ENCODE results near the gene PAX5.

The PAX5 gene

DNA sequence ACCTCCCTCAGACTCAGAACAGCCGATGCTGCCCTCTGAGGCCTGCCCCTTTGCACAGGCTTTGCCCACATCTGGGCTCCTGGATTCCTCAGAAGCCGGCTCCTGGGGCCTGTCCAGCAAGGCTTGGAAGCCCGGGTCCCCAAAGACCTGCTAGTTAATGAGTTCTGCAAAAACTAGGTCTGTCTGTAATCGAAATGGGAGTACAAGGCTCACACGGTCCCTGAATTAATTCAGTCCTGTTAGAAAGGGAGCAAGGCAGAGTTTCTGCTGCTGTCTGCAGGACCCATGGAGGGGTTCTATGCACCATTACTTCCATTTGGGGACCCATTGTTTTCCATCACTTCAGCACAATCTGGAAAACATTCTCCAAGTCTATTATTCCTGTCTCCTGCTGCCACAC, 239.6 kb downstream of the PAX5 start:
- no peak for DNase-seq

DNA sequence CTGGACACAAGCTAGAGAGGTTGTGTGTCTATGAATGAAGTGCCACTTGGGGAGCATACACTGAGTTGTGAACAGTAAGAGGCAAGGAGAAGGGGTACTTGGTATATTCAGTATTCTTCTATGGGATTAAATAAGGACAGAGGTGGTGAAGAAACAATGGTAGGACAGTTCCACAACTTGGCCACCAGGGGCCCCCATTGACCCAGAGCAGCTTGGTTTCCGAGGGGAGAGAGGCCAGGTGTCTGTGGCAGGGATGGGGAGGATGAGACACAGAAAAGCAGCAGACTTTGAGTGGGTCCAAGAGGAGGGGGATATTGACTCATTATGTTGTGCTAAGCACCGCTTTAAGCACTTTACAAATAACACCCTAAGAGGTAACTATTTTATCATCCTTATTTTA, 240.8 kb downstream of the PAX5 start:
- DNase-seq: no peak

DNA sequence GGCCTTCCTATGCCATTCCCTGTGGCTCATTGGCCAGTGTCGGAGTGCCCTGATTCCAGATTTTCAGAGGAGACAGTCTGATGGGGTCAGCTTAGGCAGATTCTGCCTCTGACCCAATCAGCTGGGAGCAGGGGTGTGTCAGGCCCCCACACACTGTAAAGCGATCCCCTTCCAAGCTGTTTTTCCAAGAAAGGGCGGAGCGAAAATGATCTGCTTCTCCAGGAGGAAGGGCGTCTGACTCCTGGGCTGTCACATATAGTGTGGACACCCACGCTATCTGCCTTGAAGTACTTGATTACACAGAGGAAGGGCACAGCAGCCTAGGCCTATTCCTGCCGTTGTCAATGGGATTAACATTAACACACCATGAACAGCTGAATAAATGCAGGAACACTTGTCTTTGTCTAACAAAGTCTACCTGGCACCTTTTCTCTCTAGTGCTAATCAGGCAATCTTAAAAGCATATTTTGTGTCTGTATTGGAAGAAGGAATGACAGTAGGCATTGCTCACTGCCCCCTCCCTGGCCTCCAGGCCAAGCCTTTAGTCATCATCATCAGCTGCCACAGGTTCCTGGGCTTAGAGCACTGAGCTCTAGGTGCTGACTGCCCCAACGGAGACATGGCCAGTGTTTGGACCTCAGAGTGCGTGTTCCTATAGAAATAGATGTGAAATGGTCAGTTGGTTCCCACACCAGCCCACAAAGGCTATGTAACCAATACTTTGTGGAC, 242.7 kb downstream of the PAX5 start:
- no peak for DNase-seq

DNA sequence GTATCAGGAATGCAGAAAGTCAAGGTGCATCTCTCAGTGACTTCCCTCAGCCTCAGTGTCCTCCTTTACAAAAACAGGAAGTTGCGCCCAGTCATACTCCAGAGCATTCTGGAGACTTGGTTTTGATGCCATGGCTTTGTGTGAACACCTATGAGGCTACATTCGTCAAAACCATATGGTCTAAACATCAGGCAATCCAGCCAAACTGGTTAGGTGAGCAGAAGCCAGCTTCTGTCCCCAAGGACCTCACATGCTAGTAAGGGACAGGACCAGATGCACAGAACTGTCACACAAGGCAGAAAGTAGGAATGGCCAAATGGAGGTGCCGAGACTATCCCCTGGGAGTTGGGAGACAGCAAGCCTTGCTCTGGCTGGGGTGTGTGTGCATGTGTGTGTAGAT, 244.2 kb downstream of the PAX5 start:
- no peak for DNase-seq

DNA sequence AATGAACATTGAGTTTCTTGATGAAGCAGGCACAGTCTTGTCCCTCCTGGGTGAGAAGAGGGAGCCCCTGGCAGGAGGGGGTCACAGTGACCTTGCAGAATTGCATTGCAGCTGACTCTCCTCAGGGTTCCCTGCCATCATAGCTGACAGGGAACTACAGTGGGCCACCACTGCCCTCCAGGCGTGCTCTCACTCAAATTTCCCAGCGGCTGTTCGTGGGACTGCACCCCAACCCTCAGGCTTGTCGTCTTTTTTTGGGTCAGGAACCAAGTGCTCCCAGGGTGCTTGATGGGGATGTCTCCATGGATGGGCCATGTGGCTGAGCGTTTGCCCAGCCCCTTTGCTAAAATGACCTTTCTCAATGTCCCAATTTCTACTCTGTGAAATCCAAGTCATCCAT, 245.5 kb downstream of the PAX5 start:
- DNase-seq: no peak

DNA sequence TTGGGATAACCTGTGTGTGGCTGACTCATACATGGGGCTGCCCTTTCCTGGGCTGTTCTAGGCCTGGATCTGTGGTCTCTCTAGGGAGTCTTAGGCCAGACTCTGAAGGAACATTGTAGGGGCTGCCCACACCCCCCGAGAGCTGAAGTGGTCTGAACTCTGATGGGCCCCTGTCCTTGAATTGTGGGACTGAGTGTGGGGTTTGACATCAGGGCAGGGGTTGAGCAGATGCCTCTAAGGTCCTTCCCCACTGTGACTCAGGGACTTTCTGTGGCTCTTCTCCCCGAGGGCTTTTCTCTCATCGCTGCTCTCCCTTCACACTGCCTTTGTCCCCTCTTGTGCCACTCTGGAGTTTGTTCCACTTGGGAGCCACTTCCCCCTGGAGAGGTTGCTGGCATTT, 246.4 kb downstream of the PAX5 start:
- DNase-seq: no peak
